KMS-11 (cell line): ENCODE data around the gene NAT10.

Experiments used
- H2AFZ ChIP-seq: fragments of 200-600 bp; sonication (generic); 2 replicates; pipeline ENCODE4 v1.6.1; 2016; ENCODE audit warnings: antibody characterized with exemption, mixed run types, low read depth
- H3K27ac ChIP-seq: fragments of 200-600 bp; sonication (generic); 2 replicates; pipeline ENCODE4 v1.6.1; 2016; ENCODE audit warnings: mild to moderate bottlenecking, mixed run types
- H3K27me3 ChIP-seq: fragments of 200-600 bp; sonication (generic); 2 replicates; pipeline ENCODE4 v1.6.1; 2017; ENCODE audit warnings: mild to moderate bottlenecking, low read depth, mixed run types, moderate library complexity; ENCODE audit not compliant: insufficient read depth
- H3K36me3 ChIP-seq: fragments of 200-600 bp; sonication (generic); 2 replicates; pipeline ENCODE4 v1.6.1; 2017; ENCODE audit warnings: mild to moderate bottlenecking, mixed run types; ENCODE audit not compliant: insufficient read depth
- H3K4me1 ChIP-seq: fragments of 200-600 bp; sonication (generic); 2 replicates; pipeline ENCODE4 v1.6.1; 2016; ENCODE audit warnings: mild to moderate bottlenecking, low read depth, mixed run types; ENCODE audit not compliant: poor library complexity, severe bottlenecking
- H3K4me2 ChIP-seq: fragments of 200-600 bp; sonication (generic); 2 replicates; pipeline ENCODE4 v1.7.0; 2016; ENCODE audit warnings: mild to moderate bottlenecking, mixed run types
- H3K4me3 ChIP-seq: fragments of 200-600 bp; sonication (generic); IDR thresholded peaks from 2 replicates; pipeline ENCODE4 v1.6.1; 2017; ENCODE audit warnings: low read depth, low read length, mixed read lengths; ENCODE audit not compliant: insufficient read depth
- H3K79me2 ChIP-seq: fragments of 200-600 bp; sonication (generic); 2 replicates; pipeline ENCODE4 v1.6.1; 2016; ENCODE audit warnings: low read depth, mixed run types; ENCODE audit not compliant: insufficient read depth
- H3K9ac ChIP-seq: fragments of 200-600 bp; sonication (generic); 2 replicates; pipeline ENCODE4 v1.6.1; 2016; ENCODE audit warnings: mild to moderate bottlenecking, mixed run types
- H4K20me1 ChIP-seq: fragments of 200-600 bp; sonication (generic); 2 replicates; pipeline ENCODE4 v1.6.1; 2016; ENCODE audit warnings: mild to moderate bottlenecking, mixed run types; ENCODE audit not compliant: insufficient read depth
- CTCF ChIP-seq: fragments of 200-600 bp; sonication (generic); conservative IDR thresholded peaks from 2 replicates; pipeline ENCODE4 v1.6.1; 2017; ENCODE audit warnings: low read depth, mild to moderate bottlenecking, antibody characterized with exemption, low read length, moderate library complexity, mixed read lengths

Gene NAT10

GRCh38 chr11:34105079-34105956 lies at the start of gene NAT10:
NAT10 (plus strand) TSS chr11:34105629; CDS start chr11:34108226, 2,597 bp downstream.
- Histone ChIP-seq H3K27me3 (no peaks in the 10 kb centered on the region), H3K4me2 (peak within 1 kb of the TSS; percentile 98), H4K20me1 (no peaks in the 10 kb centered on the region), H3K9ac (peak within 1 kb of the TSS; percentile 93), H3K27ac (peak within 1 kb of the TSS; percentile 82), H2AFZ (peak within 1 kb of the TSS; percentile 45), H3K4me3 (no peak within 1 kb of the TSS), H3K36me3 (peaks cover 2% of the 10 kb centered on the region; the same call in 1 of the 2 replicates), H3K4me1 (peaks cover 48% of the 10 kb centered on the region), H3K79me2 (peaks cover 33% of the 10 kb centered on the region)
- TF ChIP-seq CTCF = peak; percentile 36; the same call in 1 of the 2 replicates

GRCh38 chr11:34056672-34057071 lies 48.8 kb upstream of the NAT10 start:
- Histone ChIP-seq H3K4me3 (no peak overlapping the region), H4K20me1 (peaks cover 75% of the 10 kb centered on the region), H3K4me2 (peak overlapping the region; percentile 65; the same call in 1 of the 2 replicates), H3K36me3 (peaks cover 12% of the 10 kb centered on the region; the same call in 1 of the 2 replicates), H3K4me1 (peaks cover 58% of the 10 kb centered on the region), H3K9ac (no peak overlapping the region), H3K27ac (no peak overlapping the region), H2AFZ (no peak overlapping the region), H3K79me2 (peaks cover 95% of the 10 kb centered on the region), H3K27me3 (no peaks in the 10 kb centered on the region)
- no peak for TF ChIP-seq CTCF

- H3K27ac ChIP-seq = no peak overlapping the region
- no peak overlapping the region for H3K4me2 ChIP-seq
- H3K9ac ChIP-seq = no peak overlapping the region
- H3K79me2 ChIP-seq = peaks cover 100% of the 10 kb centered on the region
- H3K4me3 ChIP-seq = no peak overlapping the region
- no peak for TF ChIP-seq CTCF
- H3K27me3 ChIP-seq = no peaks in the 10 kb centered on the region
- H2AFZ ChIP-seq = no peak overlapping the region
- peaks cover 54% of the 10 kb centered on the region for H3K4me1 ChIP-seq
- peaks cover 10% of the 10 kb centered on the region; the same call in 1 of the 2 replicates for H3K36me3 ChIP-seq
- H4K20me1 ChIP-seq = peaks cover 91% of the 10 kb centered on the region
Observed at GRCh38 chr11:34063061-34063795, 42.2 kb upstream of the NAT10 start.

GRCh38 chr11:34064291-34064690 lies 41.1 kb upstream of the NAT10 start:
- Histone ChIP-seq H3K4me2 (no peak overlapping the region), H3K27ac (no peak overlapping the region), H2AFZ (no peak overlapping the region), H4K20me1 (peaks cover 90% of the 10 kb centered on the region), H3K79me2 (peaks cover 100% of the 10 kb centered on the region), H3K36me3 (peaks cover 10% of the 10 kb centered on the region; the same call in 1 of the 2 replicates), H3K4me3 (no peak overlapping the region), H3K4me1 (peaks cover 47% of the 10 kb centered on the region), H3K27me3 (no peaks in the 10 kb centered on the region), H3K9ac (no peak overlapping the region)
- TF ChIP-seq CTCF = no peak
